H54 (cell line): ENCODE data around the gene ETNK2.

Source experiments
- DNase-seq: peaks from one replicate; pipeline ENCODE4 v3.0.0; 2011; ENCODE audit warnings: low spot score, mixed read lengths; ENCODE audit not compliant: insufficient read length
- FAIRE-seq: peaks from 3 replicates; lab custom pipeline; 2011; peaks lifted over from hg19 to GRCh38; lab: Jason Lieb, UNC
- POLR2A ChIP-seq: IDR thresholded peaks from 2 replicates; pipeline ENCODE4 v1.6.1; 2011; ENCODE audit warnings: low read depth, mild to moderate bottlenecking, low read length

ETNK2 gene

DNA sequence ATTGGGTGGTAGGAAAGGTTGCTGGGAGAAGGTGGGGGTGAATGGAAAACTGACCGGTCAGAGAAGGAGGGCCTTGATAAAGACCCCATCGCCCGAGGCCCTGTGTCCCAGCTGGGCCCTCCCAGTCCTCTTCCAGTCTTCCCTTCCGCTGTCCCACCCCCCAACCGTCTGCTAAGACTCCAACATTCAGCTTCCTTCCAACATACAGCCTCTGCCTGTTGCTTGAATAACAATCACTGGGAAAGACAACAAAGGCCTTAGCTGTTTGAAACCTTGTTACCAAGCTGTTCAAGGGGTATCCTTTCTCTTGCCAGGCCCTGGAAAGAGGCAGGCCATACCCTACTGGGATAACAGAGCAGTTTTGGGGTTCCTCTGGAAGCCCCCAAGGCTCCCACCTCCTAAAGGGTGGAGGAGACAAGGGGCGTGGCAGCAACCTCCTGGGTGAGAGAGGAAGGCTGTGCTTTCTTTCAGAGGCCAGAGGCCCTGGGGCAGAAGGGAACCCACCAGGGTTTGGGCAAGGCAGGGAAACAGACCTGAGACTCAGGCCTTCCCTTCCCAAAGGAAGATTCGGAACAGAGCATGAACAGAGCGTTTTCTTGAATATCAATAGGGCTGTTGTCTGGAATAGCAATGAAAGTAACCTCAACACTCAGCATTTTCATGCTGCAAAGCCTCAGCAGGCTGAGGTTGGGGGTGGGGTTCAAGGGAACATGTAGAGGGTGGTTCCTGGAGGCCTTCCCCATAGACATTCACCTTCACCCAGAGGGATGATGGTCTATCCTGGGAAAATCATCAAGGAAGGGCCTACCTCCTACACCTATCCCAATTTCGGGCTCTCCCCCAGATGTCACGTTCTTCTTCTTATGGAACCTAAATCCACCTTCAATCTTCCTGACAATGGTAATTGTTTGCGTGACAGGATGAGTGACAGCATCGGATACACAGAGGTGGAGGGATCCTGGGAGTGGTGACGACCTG, 4.1 kb downstream of the ETNK2 start:
- TF ChIP-seq POLR2A = no peak
- FAIRE-seq (no peak), DNase-seq (no peak)

DNA sequence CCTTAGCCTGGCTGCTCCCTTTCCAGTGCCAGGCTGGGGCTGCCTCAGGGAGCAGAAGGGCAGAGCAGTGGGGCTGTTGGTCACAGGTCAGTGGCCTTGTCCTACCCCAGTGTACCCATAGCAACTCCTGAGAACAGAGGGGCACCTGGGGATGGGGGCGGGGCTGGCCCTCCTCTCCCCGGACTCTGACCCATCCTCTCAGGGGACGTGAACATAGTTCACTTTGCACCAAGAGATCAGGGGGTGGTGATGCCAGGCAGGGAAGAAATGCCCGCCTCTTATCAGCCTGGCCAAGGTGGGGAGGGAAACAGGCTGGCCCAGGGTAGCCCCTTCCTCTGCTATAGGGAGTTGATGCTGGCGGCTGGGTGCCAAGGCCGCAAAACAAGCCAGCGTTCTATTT, 4.9 kb downstream of the ETNK2 start:
- FAIRE-seq (no peak), DNase-seq (no peak)
- TF ChIP-seq POLR2A = no peak

DNA sequence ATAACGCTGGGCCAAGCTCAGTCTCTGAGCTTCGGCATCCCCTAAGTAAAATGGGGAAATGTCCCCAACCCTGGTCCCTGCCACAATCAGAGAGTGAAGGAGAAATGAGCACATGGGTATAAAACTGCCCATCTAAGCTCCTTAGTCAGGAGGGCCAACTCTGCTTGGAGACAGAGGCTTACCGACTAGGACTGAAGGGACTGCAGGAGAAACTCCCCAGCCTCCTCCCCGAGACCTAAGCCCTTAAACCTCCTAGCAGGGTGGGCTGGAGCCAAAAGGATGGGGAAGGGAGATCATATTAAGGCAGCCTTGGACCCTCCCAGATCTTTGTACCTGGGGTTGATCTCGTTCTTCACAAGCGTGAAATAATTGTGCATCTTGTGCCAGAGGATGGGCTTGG, 5.5 kb downstream of the ETNK2 start:
- no peak for TF ChIP-seq POLR2A
- DNase-seq = no peak
- no peak for FAIRE-seq

DNA sequence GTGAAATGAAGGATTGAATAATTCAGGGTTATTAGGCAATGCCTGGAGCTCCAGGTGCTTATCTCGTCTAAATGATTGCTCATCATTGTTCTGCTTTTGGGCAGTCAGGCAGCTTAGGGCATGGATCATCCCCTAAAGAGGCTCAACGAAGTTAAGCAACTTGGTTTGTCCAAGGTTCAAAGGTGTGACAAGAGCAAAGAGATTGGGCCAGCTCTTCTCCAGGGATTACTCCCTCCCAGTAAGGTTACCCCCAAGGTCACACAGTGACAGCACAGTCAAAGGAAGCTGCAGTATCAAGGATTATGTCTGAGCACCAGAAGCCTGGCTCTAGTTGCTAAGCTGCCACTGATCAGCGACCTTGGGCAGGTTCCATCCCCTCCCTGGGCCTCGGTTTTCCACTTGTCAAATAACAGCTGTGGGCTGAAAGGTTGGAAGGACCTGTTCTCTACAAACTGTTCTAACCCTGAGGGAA, 6.8 kb downstream of the ETNK2 start:
- DNase-seq (no peak), FAIRE-seq (no peak)
- no peak for TF ChIP-seq POLR2A

DNA sequence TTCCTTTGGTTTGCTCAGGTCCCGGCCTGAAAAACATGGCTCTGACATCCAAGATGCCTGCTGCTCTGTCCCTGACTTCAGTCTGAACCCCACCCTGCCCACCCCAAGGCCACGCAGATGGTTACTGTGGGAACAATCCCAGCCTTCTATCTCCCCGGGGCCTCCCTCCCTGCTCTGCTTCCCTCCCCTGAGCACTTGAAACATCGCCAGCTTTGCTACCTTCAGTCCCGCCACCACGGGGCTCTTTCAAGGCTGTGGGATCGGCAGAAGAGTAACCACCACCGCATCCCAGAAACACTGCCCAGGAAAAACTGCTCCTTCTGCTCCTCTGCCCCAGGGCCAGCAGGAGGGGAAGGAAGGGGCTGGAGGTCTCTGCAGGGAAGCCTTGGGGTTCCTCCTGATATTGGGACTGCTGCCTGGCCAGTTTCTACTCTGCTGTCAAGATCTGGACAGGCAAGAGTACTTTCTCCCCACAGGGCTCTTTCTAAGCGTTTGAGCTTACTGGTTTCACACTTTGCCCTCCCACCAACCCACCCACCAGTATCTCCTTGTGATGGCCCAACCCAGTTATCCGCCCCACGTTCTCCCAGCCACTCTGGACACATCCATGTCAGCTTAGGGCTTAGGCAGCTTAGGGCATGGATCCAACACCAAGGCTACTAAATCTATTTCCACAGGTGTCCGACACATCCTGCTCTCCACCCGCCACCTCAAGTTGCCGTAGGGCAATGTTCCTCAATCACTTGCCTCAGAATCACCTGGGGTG, 8.4 kb downstream of the ETNK2 start:
- no peak for TF ChIP-seq POLR2A
- no peak for DNase-seq
- FAIRE-seq = no peak

DNA sequence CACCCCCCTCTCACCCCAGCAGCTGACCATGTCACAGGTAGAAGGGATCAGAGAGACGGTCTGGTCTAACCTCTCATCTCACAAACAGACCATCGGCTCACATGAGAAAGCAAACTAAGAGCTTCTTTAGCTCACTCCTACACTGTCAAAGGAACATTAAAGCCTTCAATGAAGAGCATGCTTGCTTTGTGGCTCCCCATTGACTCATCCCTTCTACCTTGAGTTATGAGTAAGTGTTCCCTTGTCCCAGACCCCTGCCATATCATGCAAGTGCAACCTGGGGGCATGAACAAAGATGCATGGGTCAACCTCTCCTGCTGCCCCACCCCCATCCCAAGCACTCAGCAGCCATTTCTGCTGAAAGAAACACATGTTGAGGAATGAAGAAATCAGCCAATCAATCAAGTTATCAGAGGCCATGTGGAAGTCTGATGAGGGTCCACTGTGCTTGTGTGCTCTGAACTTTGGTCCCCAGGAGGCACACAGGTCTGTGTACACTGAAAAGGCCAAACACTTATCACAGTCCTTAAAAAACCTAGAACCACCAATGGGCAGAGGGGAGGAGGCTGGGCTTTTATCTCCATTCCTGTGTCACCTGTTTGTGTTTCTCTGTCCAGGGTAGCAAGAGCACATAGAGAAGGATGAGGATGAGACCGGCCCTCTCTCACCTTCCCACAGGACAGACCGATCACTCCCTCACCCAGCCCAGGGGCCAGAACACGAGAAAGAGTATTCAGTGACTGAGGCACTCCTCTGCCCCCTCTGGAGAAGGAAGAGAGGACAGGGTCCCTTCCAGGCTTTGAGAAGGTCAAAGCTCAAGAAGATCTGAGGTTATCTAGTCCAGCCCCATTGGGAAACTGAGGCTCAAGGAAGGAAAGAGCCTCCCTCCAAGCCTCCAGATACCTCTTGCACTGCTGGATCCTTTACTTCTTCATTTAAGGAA, 9.5 kb downstream of the ETNK2 start:
- no peak for DNase-seq
- TF ChIP-seq POLR2A = no peak
- no peak for FAIRE-seq

DNA sequence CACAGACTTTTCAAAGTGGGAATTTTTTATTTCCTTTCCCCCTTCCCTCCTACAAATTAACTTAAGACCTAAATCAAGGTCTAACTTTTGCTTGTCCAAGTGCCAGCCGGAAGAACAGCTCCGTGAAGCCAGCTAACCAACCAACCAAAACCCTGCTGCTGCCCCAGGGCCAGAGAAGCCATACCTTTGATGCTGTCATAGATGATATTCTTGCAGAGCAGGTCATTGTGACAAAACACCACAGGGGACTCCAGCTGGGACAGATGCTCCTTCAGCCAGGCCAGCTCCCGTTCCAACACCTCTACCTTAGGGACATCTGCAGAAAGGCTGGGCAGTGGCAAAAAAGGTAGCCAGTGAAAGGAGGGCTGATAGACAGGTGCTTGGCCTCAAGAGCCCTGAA, 10.7 kb downstream of the ETNK2 start:
- FAIRE-seq = no peak
- no peak for TF ChIP-seq POLR2A
- no peak for DNase-seq

DNA sequence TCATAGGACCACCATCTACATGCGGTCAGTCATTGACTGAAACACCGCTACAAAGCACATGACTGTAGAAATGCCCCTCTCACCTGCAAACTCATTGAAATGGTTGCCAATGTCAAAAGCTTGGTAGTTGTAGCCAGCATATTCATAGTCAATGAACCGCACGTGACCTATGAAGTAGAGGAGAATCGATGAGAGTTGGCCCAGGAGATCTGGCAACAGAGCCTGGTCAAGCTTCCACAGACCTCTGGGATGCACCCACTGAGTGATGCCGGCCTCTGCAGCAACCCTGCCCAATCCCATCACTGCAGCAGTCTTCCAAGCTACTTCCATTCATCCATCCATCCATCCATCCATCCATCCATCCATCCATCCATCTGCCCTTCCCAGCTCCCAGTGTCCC, 11.9 kb downstream of the ETNK2 start:
- TF ChIP-seq POLR2A = no peak
- no peak for FAIRE-seq
- DNase-seq = no peak

DNA sequence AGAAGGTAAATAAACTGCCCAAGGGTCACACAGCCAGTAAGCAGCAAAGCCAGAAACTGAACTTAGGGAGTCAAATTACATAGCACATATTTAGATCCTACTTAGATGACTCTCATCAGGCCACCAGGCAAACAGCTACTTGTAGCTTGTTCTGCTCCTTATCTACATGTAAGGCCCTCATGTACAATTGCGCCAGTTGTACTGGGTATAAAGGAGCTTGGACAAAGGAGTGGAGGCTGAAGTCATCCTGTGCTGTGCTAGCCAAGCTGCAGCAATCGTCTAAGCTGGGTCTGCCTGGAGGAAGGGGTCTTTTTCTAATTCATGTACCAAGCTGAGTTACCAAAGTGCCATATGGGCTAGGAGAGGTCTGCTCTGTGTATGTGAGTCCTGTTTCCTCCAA, 12.8 kb downstream of the ETNK2 start:
- no peak for FAIRE-seq
- TF ChIP-seq POLR2A = no peak
- DNase-seq = no peak

DNA sequence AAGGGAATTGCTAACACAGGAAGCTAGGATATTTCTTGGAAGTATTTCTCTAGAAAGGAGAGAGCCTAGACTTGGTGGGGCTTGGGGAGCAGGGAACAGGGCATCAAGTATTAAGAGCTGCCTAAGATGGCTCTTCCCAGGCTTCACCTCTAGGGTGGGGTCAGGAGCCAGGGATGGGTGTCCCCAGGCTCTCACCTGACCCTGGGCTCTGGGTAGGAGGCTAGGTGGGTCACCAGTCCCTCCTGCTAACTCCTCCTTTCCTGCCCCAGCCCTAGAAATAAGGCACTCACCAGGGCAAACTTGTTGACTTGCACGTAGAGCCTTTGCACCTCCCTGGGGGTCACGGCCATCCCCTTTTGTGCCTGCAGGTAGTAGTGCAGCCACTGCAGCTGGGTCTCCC, 15.0 kb downstream of the ETNK2 start:
- no peak for DNase-seq
- TF ChIP-seq POLR2A = no peak
- FAIRE-seq = no peak

DNA sequence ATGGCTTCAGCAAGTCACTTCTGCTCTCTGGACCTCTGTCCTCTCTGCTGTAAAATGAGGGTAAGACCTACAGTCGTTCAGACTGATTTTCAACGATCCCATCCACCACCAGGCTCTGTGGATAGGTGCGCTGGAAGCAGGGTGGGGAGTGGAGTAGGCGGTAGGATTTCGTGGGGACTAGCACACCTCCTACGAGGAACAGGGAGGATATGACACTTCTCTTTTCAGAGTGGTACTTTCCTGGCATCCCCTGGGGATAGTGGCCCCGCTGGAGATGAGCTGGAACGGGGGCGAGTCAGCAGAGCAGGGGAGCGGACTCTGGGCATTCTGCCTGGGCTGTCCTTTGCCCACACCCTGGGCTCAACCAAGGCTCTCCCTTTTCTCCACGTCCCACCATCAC, 17.7 kb downstream of the ETNK2 start:
- no peak for TF ChIP-seq POLR2A

DNA sequence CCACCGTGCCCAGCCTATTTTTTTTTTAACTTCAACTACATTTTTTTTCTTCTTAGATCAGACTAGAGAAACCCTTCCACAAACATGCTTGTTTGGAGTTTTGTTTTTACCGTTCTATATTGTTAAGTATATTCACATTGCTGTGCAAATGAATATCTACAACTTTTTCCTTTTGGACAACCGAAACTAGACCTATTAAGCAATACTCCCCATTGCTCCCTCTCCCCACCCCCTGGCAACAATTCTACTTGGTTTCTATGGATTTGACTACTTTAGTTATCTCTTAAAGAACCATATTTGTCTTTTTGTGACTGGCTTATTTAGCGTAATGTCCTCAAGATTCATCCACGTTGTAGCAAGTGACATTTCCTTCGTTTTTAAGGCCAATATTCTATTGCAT, 19.1 kb downstream of the ETNK2 start:
- no peak for FAIRE-seq
- TF ChIP-seq POLR2A = no peak

More for the DNA sequence above, 17.7 kb downstream of the ETNK2 start:
- DNase-seq = no peak
- no peak for FAIRE-seq

DNA sequence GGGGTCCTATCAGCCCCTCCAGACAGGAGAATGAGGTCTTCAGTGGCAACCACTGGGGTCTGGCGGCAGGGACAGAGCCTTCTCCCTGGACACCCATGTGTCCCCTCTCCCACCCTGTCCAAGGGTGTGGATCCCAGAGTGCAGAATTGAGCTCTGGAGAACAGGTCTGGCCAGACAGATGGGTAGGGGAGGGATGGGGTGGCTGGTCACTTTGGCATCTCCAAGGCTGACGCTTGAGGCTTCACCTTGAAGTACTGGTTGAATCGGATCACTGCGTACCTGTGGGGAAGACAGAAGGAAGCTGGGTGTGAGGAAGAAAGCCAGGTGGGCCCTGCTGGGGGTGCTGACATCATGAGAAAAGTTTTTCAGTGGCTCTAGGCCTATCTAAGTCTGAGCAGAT, 19.9 kb downstream of the ETNK2 start:
- TF ChIP-seq POLR2A = no peak
- FAIRE-seq (no peak), DNase-seq (no peak)

More for the DNA sequence above, 19.1 kb downstream of the ETNK2 start:
- no peak for DNase-seq
